IPS-18a (cell line): ENCODE data around the gene OLIG1.

Source experiments
- H3K27ac ChIP-seq: one replicate; pipeline ENCODE4 v1.5.1; 2013; ENCODE audit warnings: low read length
- H3K27me3 ChIP-seq: one replicate; pipeline ENCODE4 v1.6.1; 2013; ENCODE audit warnings: mild to moderate bottlenecking, low read length; ENCODE audit not compliant: control insufficient read depth, insufficient read depth
- H3K36me3 ChIP-seq: one replicate; pipeline ENCODE4 v1.6.1; 2013; ENCODE audit warnings: low read depth, low read length; ENCODE audit not compliant: control insufficient read depth
- H3K4me1 ChIP-seq: one replicate; pipeline ENCODE4 v1.6.1; 2013; ENCODE audit warnings: low read depth, low read length; ENCODE audit not compliant: control insufficient read depth
- H3K4me3 ChIP-seq: one replicate; pipeline ENCODE4 v1.5.1; 2013; ENCODE audit warnings: low read length
- H3K9ac ChIP-seq: one replicate; pipeline ENCODE4 v1.6.1; 2013; ENCODE audit warnings: mild to moderate bottlenecking, low read length, moderate library complexity
- H3K9me3 ChIP-seq: one replicate; pipeline ENCODE4 v1.6.1; 2013; ENCODE audit warnings: low read depth, low read length; ENCODE audit not compliant: control insufficient read depth

Gene OLIG1

GRCh38 chr21:33110340-33110715 lies 40.4 kb downstream of the OLIG1 start:
- H3K4me1 ChIP-seq, result peaks cover 33% of the 10 kb centered on the region
- H3K27ac ChIP-seq, result no peak overlapping the region
- peaks cover 75% of the 10 kb centered on the region for H3K27me3 ChIP-seq
- no peaks in the 10 kb centered on the region for H3K9me3 ChIP-seq
- no peaks in the 10 kb centered on the region for H3K36me3 ChIP-seq
- H3K9ac ChIP-seq, result no peak overlapping the region
- H3K4me3 ChIP-seq, result no peak overlapping the region

GRCh38 chr21:33111577-33111976 lies 41.6 kb downstream of the OLIG1 start:
- Histone ChIP-seq H3K27me3 (peaks cover 83% of the 10 kb centered on the region), H3K36me3 (no peaks in the 10 kb centered on the region), H3K9me3 (no peaks in the 10 kb centered on the region), H3K9ac (no peak overlapping the region), H3K4me3 (no peak overlapping the region), H3K27ac (no peak overlapping the region), H3K4me1 (peaks cover 28% of the 10 kb centered on the region)

- peaks cover 83% of the 10 kb centered on the region for H3K27me3 ChIP-seq
- H3K36me3 ChIP-seq, result no peaks in the 10 kb centered on the region
- H3K4me1 ChIP-seq, result peaks cover 31% of the 10 kb centered on the region
- H3K9me3 ChIP-seq, result no peaks in the 10 kb centered on the region
- H3K4me3 ChIP-seq, result no peak overlapping the region
- no peak overlapping the region for H3K9ac ChIP-seq
- no peak overlapping the region for H3K27ac ChIP-seq
Observed at GRCh38 chr21:33112151-33112550, 42.2 kb downstream of the OLIG1 start.

- no peak overlapping the region for H3K4me3 ChIP-seq
- peaks cover 31% of the 10 kb centered on the region for H3K4me1 ChIP-seq
- H3K36me3 ChIP-seq, result no peaks in the 10 kb centered on the region
- H3K9ac ChIP-seq, result no peak overlapping the region
- peaks cover 77% of the 10 kb centered on the region for H3K27me3 ChIP-seq
- no peaks in the 10 kb centered on the region for H3K9me3 ChIP-seq
- H3K27ac ChIP-seq, result no peak overlapping the region
Observed at GRCh38 chr21:33112681-33113080, 42.7 kb downstream of the OLIG1 start.

- peaks cover 73% of the 10 kb centered on the region for H3K27me3 ChIP-seq
Observed at GRCh38 chr21:33113131-33113530, 43.2 kb downstream of the OLIG1 start.

GRCh38 chr21:33114276-33114675 lies 44.3 kb downstream of the OLIG1 start:
- Histone ChIP-seq H3K27ac (no peak overlapping the region), H3K4me3 (no peak overlapping the region), H3K9ac (no peak overlapping the region), H3K4me1 (peaks cover 30% of the 10 kb centered on the region), H3K9me3 (no peaks in the 10 kb centered on the region), H3K36me3 (no peaks in the 10 kb centered on the region), H3K27me3 (peaks cover 61% of the 10 kb centered on the region)

More at GRCh38 chr21:33113131-33113530, 43.2 kb downstream of the OLIG1 start:
- Histone ChIP-seq H3K36me3 (no peaks in the 10 kb centered on the region), H3K9ac (no peak overlapping the region), H3K9me3 (no peaks in the 10 kb centered on the region), H3K4me3 (no peak overlapping the region), H3K27ac (no peak overlapping the region), H3K4me1 (peaks cover 31% of the 10 kb centered on the region)

- Histone ChIP-seq H3K4me1 (peaks cover 22% of the 10 kb centered on the region), H3K36me3 (no peaks in the 10 kb centered on the region), H3K27me3 (peaks cover 45% of the 10 kb centered on the region), H3K9ac (no peak overlapping the region), H3K27ac (no peak overlapping the region), H3K4me3 (no peak overlapping the region), H3K9me3 (no peaks in the 10 kb centered on the region)
Observed at GRCh38 chr21:33115631-33116510, 45.9 kb downstream of the OLIG1 start.

GRCh38 chr21:33116676-33117075 lies 46.7 kb downstream of the OLIG1 start:
- no peaks in the 10 kb centered on the region for H3K36me3 ChIP-seq
- peaks cover 22% of the 10 kb centered on the region for H3K4me1 ChIP-seq
- H3K4me3 ChIP-seq, result no peak overlapping the region
- no peaks in the 10 kb centered on the region for H3K9me3 ChIP-seq
- peaks cover 37% of the 10 kb centered on the region for H3K27me3 ChIP-seq
- no peak overlapping the region for H3K9ac ChIP-seq
- no peak overlapping the region for H3K27ac ChIP-seq

- Histone ChIP-seq H3K27ac (no peak overlapping the region), H3K9ac (no peak overlapping the region), H3K4me1 (peaks cover 23% of the 10 kb centered on the region), H3K27me3 (peaks cover 31% of the 10 kb centered on the region), H3K4me3 (no peak overlapping the region), H3K36me3 (no peaks in the 10 kb centered on the region), H3K9me3 (no peaks in the 10 kb centered on the region)
Observed at GRCh38 chr21:33117101-33117888, 47.4 kb downstream of the OLIG1 start.
